Aorta (tissue), 5 donors: ENCODE data around the gene CCDC182. TPM values are rescaled to one million over a fixed set of nuclear protein-coding genes. Genes with fewer than 3 reads are reported as not detected.

Source experiments
- ATAC-seq: fragments of 200-7000 bp; cut with Tn5 transposase; one replicate; pipeline ENCODE4 v1.9.1; 2022; ENCODE audit warnings: moderate library complexity; ENCODE audit not compliant: low FRiP score
- DNase-seq, 2 donors: peaks; one replicate each; pipeline ENCODE4 v3.0.0-alpha.2; 2020
- H3K27ac ChIP-seq, 2 donors: one replicate each; pipeline ENCODE4 v1.5.1; 2013; ENCODE audit warnings: low read length in 2 of 2, mild to moderate bottlenecking in 2 of 2, moderate library complexity in 2 of 2, control low read depth in 1 of 2, inconsistent platforms in 1 of 2, low read depth in 1 of 2
- H3K27me3 ChIP-seq, 2 donors: one replicate each; pipeline ENCODE4 v1.6.1; 2013; ENCODE audit warnings: control low read depth in 1 of 2, low read length in 1 of 2, mild to moderate bottlenecking in 1 of 2, moderate library complexity in 1 of 2; ENCODE audit not compliant: insufficient read depth in 2 of 2, control insufficient read depth in 1 of 2
- H3K36me3 ChIP-seq, 2 donors: one replicate each; pipeline ENCODE4 v1.6.1; 2013; ENCODE audit warnings: control low read depth in 1 of 2, low read length in 1 of 2, mild to moderate bottlenecking in 1 of 2; ENCODE audit not compliant: insufficient read depth in 2 of 2, control insufficient read depth in 1 of 2
- H3K4me1 ChIP-seq, 2 donors: one replicate each; pipeline ENCODE4 v1.6.1; 2013; ENCODE audit warnings: low read length in 2 of 2, control low read depth in 1 of 2, mild to moderate bottlenecking in 1 of 2, moderate library complexity in 1 of 2; ENCODE audit not compliant: insufficient read depth in 2 of 2, control insufficient read depth in 1 of 2
- H3K4me3 ChIP-seq, 2 donors: one replicate each; pipeline ENCODE4 v1.5.1; 2013; ENCODE audit warnings: low read length in 2 of 2, control low read depth in 1 of 2, mild to moderate bottlenecking in 1 of 2
- H3K9me3 ChIP-seq: one replicate; pipeline ENCODE4 v1.6.1; 2013; ENCODE audit warnings: mild to moderate bottlenecking, low read length; ENCODE audit not compliant: control insufficient read depth
- WGBS, 2 donors: extraction: QIAGEN DNeasy Blood & Tissue Kit; methylation state at CpG; one replicate each; pipeline ENCODE4 v1.1.7; 2013; 5-methylcytosine and 5-hydroxymethylcytosine counted together
- intact Hi-C, 2 donors: fragments of 100-400 bp; cut with DNase I; formaldehyde crosslinking; loops; one replicate each; pipeline versions ENCODE4 v1.14.2 to v1.15.0; 2022
- polyA plus RNA-seq, 2 donors: library from polyadenylated mRNA; stranded (reverse); fragments of 200-250 nt; gene quantifications; one replicate each; pipeline ENCODE4 v1.2.3, GENCODE V29; 2013
- total RNA-seq, 2 donors: library from RNA; stranded (reverse); fragmentation: NEBNext Ultra II Directional; extraction: Animal tissue kit (Norgen Biotek cat#: 25700); gene quantifications; one replicate each; pipeline ENCODE4 v1.2.1, GENCODE V29; 2021
- donor health status: healthy with polysubstance abuse.
- donor health status: Bipolar disorder and iron deficiency.
- donor health status: DM: no; HTN: no; CAD: no.
- donor health status: DM: no; HTN: no; CAD: no.
- donor health status: DM: yes; HTN: yes; CAD: no.

The CCDC182 gene
- total and polyA plus RNA-seq, 4 donors: not detected

DNA sequence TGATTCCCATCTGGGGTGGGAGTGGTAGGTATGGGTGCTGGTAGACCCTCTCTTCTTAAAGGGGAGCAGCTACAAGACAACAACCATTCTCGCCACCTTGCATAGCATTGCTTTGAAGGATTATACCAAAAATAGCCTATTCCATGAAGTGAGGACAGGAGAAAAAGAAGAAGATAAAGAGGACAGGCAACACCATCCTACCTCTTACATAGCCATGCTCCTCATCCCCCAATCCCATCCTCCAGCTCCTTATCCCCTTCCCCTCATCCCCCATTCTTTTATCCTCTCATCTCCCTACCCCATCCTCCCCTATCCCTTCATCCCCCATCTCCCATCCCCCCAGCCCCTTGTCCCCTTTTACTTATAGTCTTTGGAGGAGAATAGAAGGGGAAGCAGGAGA lies 29.1 kb downstream of the CCDC182 start:
- intact Hi-C loops: no loop called here

GRCh38 chr17:57714665-57715180 lies 30.4 kb downstream of the CCDC182 start:
- no peak for ATAC-seq
- WGBS, 2 donors: 26 to 28% methylated on average over 7 of the region's 7 CpGs

More for the DNA sequence above, 29.1 kb downstream of the CCDC182 start:
- no peak for DNase-seq
- WGBS, 2 donors: 64 to 81% methylated on average over 1 of the region's 1 CpG
- Histone ChIP-seq H3K4me1 (no peaks in the 10 kb centered on the region), H3K27me3 (peaks cover 0 to 3% of the 10 kb centered on the region in 2 donors), H3K27ac (no peak overlapping the region), H3K9me3 (peaks cover 2% of the 10 kb centered on the region), H3K4me3 (no peak overlapping the region), H3K36me3 (no peaks in the 10 kb centered on the region)
- ATAC-seq: no peak

DNA sequence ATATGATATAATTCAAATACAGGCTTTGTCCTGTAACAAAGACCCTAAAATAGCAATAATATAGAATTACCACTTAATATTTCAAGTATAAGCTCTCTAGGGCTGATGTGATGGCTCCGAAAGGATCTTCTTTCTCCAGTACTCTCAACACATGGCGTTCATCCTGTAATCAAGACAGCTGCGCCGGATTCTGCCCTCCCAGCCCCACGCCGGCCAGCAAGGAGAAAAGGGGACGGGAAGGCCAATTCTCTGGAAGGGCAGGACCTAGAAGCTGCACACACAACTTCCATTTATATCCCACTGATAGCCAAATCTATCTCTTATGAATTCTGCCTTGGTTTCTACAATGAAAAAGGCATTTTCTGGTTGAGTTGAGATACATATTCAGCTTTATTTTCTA lies 32.0 kb downstream of the CCDC182 start:
- no peak for ATAC-seq
- peaks cover 2% of the 10 kb centered on the region for H3K9me3 ChIP-seq
- H3K27ac ChIP-seq: no peak overlapping the region
- H3K36me3 ChIP-seq: no peaks in the 10 kb centered on the region
- no peak overlapping the region for H3K4me3 ChIP-seq
- peaks cover 0 to 3% of the 10 kb centered on the region in 2 donors for H3K27me3 ChIP-seq
- intact Hi-C loops: no loop called here
- 80 to 83% methylated on average over 7 of the region's 7 CpGs for WGBS, 2 donors
- no peak for DNase-seq
- no peaks in the 10 kb centered on the region for H3K4me1 ChIP-seq

More at GRCh38 chr17:57714665-57715180, 30.4 kb downstream of the CCDC182 start:
- Histone ChIP-seq H3K4me1 (no peaks in the 10 kb centered on the region), H3K4me3 (no peak overlapping the region), H3K27ac (no peak overlapping the region), H3K36me3 (no peaks in the 10 kb centered on the region), H3K9me3 (peaks cover 2% of the 10 kb centered on the region), H3K27me3 (peaks cover 0 to 3% of the 10 kb centered on the region in 2 donors)
- no peak for DNase-seq
- intact Hi-C loops: no loop called here

DNA sequence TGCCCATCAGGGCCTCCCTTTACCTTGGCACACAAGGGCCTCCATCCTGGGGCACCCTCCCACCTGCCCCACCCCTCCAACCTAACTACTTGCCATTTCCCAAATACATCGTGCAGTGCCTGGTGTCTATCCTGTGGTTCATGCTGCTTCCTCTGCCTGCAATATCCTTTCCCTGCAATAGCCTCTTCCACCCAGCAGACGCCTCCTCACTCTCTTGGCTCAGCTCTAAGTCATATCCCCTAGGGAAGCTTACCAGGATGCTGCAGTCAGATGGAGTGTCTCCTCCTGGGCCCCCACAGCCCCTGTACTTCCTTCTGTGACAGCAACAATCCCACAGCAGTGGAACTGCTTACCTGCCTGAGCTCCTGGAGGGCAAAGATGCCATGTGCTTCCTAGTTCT lies 36.7 kb downstream of the CCDC182 start:
- 46 to 48% methylated on average over 2 of the region's 2 CpGs for WGBS, 2 donors
- Histone ChIP-seq H3K4me3 (no peak overlapping the region), H3K36me3 (no peaks in the 10 kb centered on the region), H3K27ac (no peak overlapping the region), H3K9me3 (no peaks in the 10 kb centered on the region), H3K4me1 (no peaks in the 10 kb centered on the region), H3K27me3 (no peaks in the 10 kb centered on the region)
- intact Hi-C loops: no loop called here
- DNase-seq: no peak
- no peak for ATAC-seq

DNA sequence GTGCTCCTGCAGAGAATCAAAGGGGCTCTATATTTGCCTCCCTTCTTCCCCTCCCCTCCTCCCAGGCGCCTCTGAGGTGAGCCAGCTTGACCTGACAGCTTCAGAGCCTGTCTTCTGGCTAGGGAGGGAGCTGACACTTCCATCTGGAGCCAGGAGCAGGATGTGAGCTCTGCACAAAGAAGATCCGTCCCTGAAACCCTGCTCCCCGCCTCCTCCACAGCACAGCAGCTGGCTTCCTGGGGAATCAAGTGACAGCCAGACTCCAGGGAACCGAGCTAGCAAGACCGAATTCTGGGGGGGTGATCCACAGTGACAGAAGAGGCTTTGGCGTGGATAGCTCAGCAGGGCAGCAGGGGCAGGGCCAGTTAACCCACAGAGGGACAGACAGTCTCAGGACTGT lies 37.2 kb downstream of the CCDC182 start:
- H3K27me3 ChIP-seq: no peaks in the 10 kb centered on the region
- WGBS, 2 donors: 25 to 33% methylated on average over 6 of the region's 6 CpGs
- intact Hi-C loops: no loop called here
- ATAC-seq: no peak
- no peak for DNase-seq
- H3K4me3 ChIP-seq: no peak overlapping the region
- H3K36me3 ChIP-seq: no peaks in the 10 kb centered on the region
- H3K4me1 ChIP-seq: no peaks in the 10 kb centered on the region
- no peaks in the 10 kb centered on the region for H3K9me3 ChIP-seq
- H3K27ac ChIP-seq: no peak overlapping the region

DNA sequence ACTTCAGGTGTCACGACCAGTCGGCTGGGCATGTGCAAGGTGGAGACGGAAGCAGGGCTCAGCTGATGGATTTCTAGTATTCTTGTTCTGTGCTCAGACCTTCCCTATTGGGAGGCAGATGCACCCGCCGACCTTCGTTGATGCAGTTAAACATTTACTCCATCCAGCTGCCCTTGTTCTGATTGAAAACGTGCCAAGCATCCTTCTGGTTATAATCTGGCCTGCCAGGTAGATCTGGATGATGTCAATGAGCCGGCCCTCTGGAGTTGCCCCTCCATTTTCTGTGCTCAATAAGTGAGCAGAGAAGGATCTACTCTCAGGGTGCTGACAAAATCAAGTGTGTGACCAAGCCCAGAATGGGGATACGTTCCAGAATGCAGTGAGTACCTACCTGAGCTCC lies 38.3 kb downstream of the CCDC182 start:
- DNase-seq (no peak), ATAC-seq (no peak)
- Histone ChIP-seq H3K4me3 (no peak overlapping the region), H3K36me3 (no peaks in the 10 kb centered on the region), H3K4me1 (no peaks in the 10 kb centered on the region), H3K9me3 (no peaks in the 10 kb centered on the region), H3K27me3 (no peaks in the 10 kb centered on the region), H3K27ac (no peak overlapping the region)
- WGBS, 2 donors: 76 to 91% methylated on average over 9 of the region's 9 CpGs
- intact Hi-C loops: no loop called here

- Histone ChIP-seq H3K4me1 (no peaks in the 10 kb centered on the region), H3K9me3 (no peaks in the 10 kb centered on the region), H3K27ac (no peak overlapping the region), H3K36me3 (no peaks in the 10 kb centered on the region), H3K27me3 (no peaks in the 10 kb centered on the region), H3K4me3 (no peak overlapping the region)
- intact Hi-C loops: no loop called here
- DNase-seq (no peak), ATAC-seq (no peak)
- WGBS, 2 donors: 54 to 58% methylated on average over 12 of the region's 12 CpGs
Measured at GRCh38 chr17:57705921-57706695, 39.0 kb downstream of the CCDC182 start.

- WGBS, 2 donors: 39 to 47% methylated on average over 1 of the region's 1 CpG
Measured at GRCh38 chr17:57704448-57704847, 40.7 kb downstream of the CCDC182 start.

DNA sequence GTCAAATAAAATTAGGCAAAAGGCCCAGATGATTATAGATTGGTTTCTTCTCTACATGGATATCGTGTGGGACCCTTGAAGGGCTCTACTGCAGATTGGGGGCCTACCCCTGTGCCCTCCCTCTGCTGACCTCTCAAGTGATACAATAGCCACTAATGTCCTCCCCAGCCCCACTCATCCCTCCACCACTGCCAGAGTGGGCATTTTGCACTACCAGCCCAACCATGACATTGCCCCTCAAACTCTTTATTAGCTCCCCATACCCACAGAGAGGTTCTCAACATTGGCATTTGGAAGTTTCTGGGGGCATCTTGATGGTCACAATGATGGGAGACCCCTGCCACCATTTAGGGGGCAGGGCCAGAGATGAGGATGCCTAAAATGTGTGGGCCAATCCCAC lies 41.8 kb downstream of the CCDC182 start:
- Histone ChIP-seq H3K4me3 (no peak overlapping the region), H3K27me3 (no peaks in the 10 kb centered on the region), H3K9me3 (no peaks in the 10 kb centered on the region), H3K27ac (no peak overlapping the region), H3K36me3 (no peaks in the 10 kb centered on the region), H3K4me1 (no peaks in the 10 kb centered on the region)
- no peak for DNase-seq
- 88% methylated on average over 1 of the region's 1 CpG for whole genome bisulfite sequencing, 2 donors
- intact Hi-C loops: no loop called here
- no peak for ATAC-seq

More at GRCh38 chr17:57704448-57704847, 40.7 kb downstream of the CCDC182 start:
- intact Hi-C loops: no loop called here
- Histone ChIP-seq H3K27me3 (no peaks in the 10 kb centered on the region), H3K36me3 (no peaks in the 10 kb centered on the region), H3K27ac (no peak overlapping the region), H3K4me3 (no peak overlapping the region), H3K4me1 (no peaks in the 10 kb centered on the region), H3K9me3 (no peaks in the 10 kb centered on the region)
- DNase-seq (no peak), ATAC-seq (no peak)
